K562 (cell line): ENCODE measurements around the gene HEPACAM. TPM values are rescaled to one million over a fixed set of nuclear protein-coding genes. Genes with fewer than 3 reads are reported as not detected.

ENCODE experiments used
- ATAC-seq: fragments of 200-7000 bp; cut with Tn5 transposase; 3 replicates; pipeline ENCODE4 v1.9.1; 2020; ENCODE audit warnings: moderate library complexity
- BruUV-seq: library from RNA; stranded (reverse); fragments of 400-500 nt; replicated peaks from 2 replicates; lab custom pipeline; 2021; lab: Mats Ljungman, UMichigan
- CTCF ChIA-PET: fragments of 300-600 bp; formaldehyde crosslinking; extraction: SDS; loops from one replicate; lab custom pipeline; 2021; ENCODE audit warnings: low intra/inter-chr PET ratio; lab: Yijun Ruan, JAX
- POLR2A ChIA-PET: fragments of 300-600, 350-650 bp; sonication (Branson Sonifier 250); formaldehyde crosslinking; extraction: SDS; loops from one replicate; lab custom pipeline; 2021; ENCODE audit warnings: antibody characterized with exemption, inconsistent platforms; lab: Yijun Ruan, JAX
- DNase-seq, 4 experiments: peaks; one replicate each; pipeline versions ENCODE4 v3.0.0 to v3.0.0-alpha.2; 2011 to 2018; ENCODE audit warnings: low spot score in 3 of 4, mixed read lengths in 3 of 4; ENCODE audit errors: extremely low read depth in 1 of 4
- FAIRE-seq: peaks from 2 replicates; lab custom pipeline; 2011; peaks lifted over from hg19 to GRCh38; lab: Jason Lieb, UNC
- H2AFZ ChIP-seq: 2 replicates; pipeline ENCODE4 v1.6.0; 2011; ENCODE audit warnings: low read depth, low read length, control low read depth, inconsistent platforms
- H3K27ac ChIP-seq: fragments of 200-600 bp; 3 replicates; pipeline ENCODE4 v1.8.0; 2011; ENCODE audit warnings: low read depth, mild to moderate bottlenecking, control low read depth, inconsistent platforms, low read length, moderate library complexity, mixed read lengths; ENCODE audit errors: extremely low read depth
- H3K27me3 ChIP-seq, 2 experiments: fragments of 300-600 bp in 1 of 2; 2 replicates in 1 of 2; 3 replicates in 1 of 2; pipeline versions ENCODE4 v1.6.0 to v1.8.0; 2011; ENCODE audit warnings: inconsistent platforms in 2 of 2, low read length in 2 of 2, mild to moderate bottlenecking in 1 of 2, mixed read lengths in 1 of 2, moderate library complexity in 1 of 2; ENCODE audit not compliant: control insufficient read depth in 2 of 2, insufficient read depth in 2 of 2
- H3K36me3 ChIP-seq: fragments of 300-600 bp; 3 replicates; pipeline ENCODE4 v1.8.0; 2011; ENCODE audit warnings: mild to moderate bottlenecking, low read length, inconsistent platforms; ENCODE audit not compliant: control insufficient read depth, insufficient read depth
- H3K4me1 ChIP-seq, 2 experiments: fragments of 200-600 bp in 1 of 2; replicated peaks in 1 of 2; 2 replicates in 1 of 2; 3 replicates in 1 of 2; pipeline versions ENCODE4 v1.5.1 to v1.8.0; 2011; ENCODE audit warnings: inconsistent platforms in 2 of 2, low read length in 2 of 2, mild to moderate bottlenecking in 1 of 2, mixed read lengths in 1 of 2, moderate library complexity in 1 of 2; ENCODE audit not compliant: control insufficient read depth in 2 of 2, insufficient read depth in 2 of 2
- H3K4me2 ChIP-seq: 2 replicates; pipeline ENCODE4 v1.6.1; 2011; ENCODE audit warnings: low read length, control low read depth, inconsistent platforms, mixed read lengths; ENCODE audit not compliant: insufficient read depth
- H3K4me3 ChIP-seq: fragments of 200-600 bp; sonication (generic), shearing (Covaris generic); 2 replicates; pipeline ENCODE4 v1.5.1; 2016; ENCODE audit warnings: control low read depth, inconsistent platforms
- H3K79me2 ChIP-seq: fragments of 200-600 bp; 3 replicates; pipeline ENCODE4 v1.8.0; 2011; ENCODE audit warnings: low read length, inconsistent platforms; ENCODE audit not compliant: control insufficient read depth, insufficient read depth
- H3K9ac ChIP-seq, 2 experiments: 2 replicates each; pipeline versions ENCODE4 v1.6.0 to v1.6.1; 2011; ENCODE audit warnings: low read depth in 2 of 2, low read length in 2 of 2, control low read depth in 1 of 2, inconsistent platforms in 1 of 2, mild to moderate bottlenecking in 1 of 2, mixed read lengths in 1 of 2; ENCODE audit not compliant: insufficient read depth in 1 of 2
- H3K9me1 ChIP-seq: one replicate; pipeline ENCODE4 v1.6.0; 2011; ENCODE audit warnings: inconsistent platforms, mild to moderate bottlenecking, low read length, moderate library complexity; ENCODE audit not compliant: control insufficient read depth, insufficient read depth
- H3K9me3 ChIP-seq: replicated peaks from 2 replicates; pipeline ENCODE4 v1.5.1; 2011; ENCODE audit warnings: low read depth, low read length, inconsistent platforms; ENCODE audit not compliant: control insufficient read depth, insufficient read depth
- H4K20me1 ChIP-seq: replicated peaks from 2 replicates; pipeline ENCODE4 v1.6.1; 2011; ENCODE audit warnings: low read length, inconsistent platforms, mixed read lengths; ENCODE audit not compliant: control insufficient read depth, insufficient read depth
- DNMT1 ChIP-seq: fragments of 450-650 bp; IDR thresholded peaks from 2 replicates; pipeline ENCODE4 v1.6.1; 2016; ENCODE audit warnings: antibody characterized with exemption, mild to moderate bottlenecking
- GATA2 ChIP-seq: sonication (generic); formaldehyde crosslinking; IDR thresholded peaks from 2 replicates; pipeline ENCODE4 v1.4.0; 2020; ENCODE audit warnings: mild to moderate bottlenecking, missing genetic modification reagents
- ILF3 ChIP-seq: fragments of 450-650 bp; IDR thresholded peaks from 2 replicates; pipeline ENCODE4 v1.6.1; 2018; ENCODE audit warnings: antibody characterized with exemption, mild to moderate bottlenecking, moderate library complexity, borderline replicate concordance
- KDM1A ChIP-seq, 2 experiments: fragments of 450-650 bp; IDR thresholded peaks; 2 replicates each; pipeline ENCODE4 v1.6.1; 2016; ENCODE audit warnings: mild to moderate bottlenecking in 2 of 2
- KDM4B ChIP-seq, 2 experiments: fragments of 450-650 bp in 1 of 2; sonication (generic) in 1 of 2; IDR thresholded peaks; 2 replicates each; pipeline ENCODE4 v1.6.1; 2016 to 2017; ENCODE audit warnings: borderline replicate concordance in 2 of 2, antibody characterized with exemption in 1 of 2, low read depth in 1 of 2, mild to moderate bottlenecking in 1 of 2
- L3MBTL2 ChIP-seq: fragments of 450-650 bp; IDR thresholded peaks from 2 replicates; pipeline ENCODE4 v1.6.1; 2016; ENCODE audit warnings: mild to moderate bottlenecking, moderate library complexity
- MTA3 ChIP-seq: fragments of 450-650 bp; formaldehyde crosslinking; IDR thresholded peaks from 2 replicates; pipeline ENCODE4 v1.6.1; 2017; ENCODE audit warnings: mild to moderate bottlenecking, borderline replicate concordance
- NONO ChIP-seq, 2 experiments: fragments of 200-400 bp in 1 of 2; fragments of 450-650 bp in 1 of 2; formaldehyde crosslinking in 1 of 2; IDR thresholded peaks; 2 replicates each; pipeline ENCODE4 v1.6.1; 2017; ENCODE audit warnings: low read depth in 2 of 2, mild to moderate bottlenecking in 2 of 2, moderate library complexity in 2 of 2, low read length in 1 of 2
- SMARCC2 ChIP-seq: fragments of 450-650 bp; IDR thresholded peaks from 2 replicates; pipeline ENCODE4 v1.6.1; 2017; ENCODE audit warnings: antibody characterized with exemption, moderate library complexity, mild to moderate bottlenecking, low read depth
- SRSF9 ChIP-seq: fragments of 200-400 bp; formaldehyde crosslinking; IDR thresholded peaks from 2 replicates; pipeline ENCODE4 v1.6.1; 2017; ENCODE audit warnings: low read depth, low read length, borderline replicate concordance
- STAG1 ChIP-seq: sonication (generic); formaldehyde crosslinking; IDR thresholded peaks from 2 replicates; pipeline ENCODE4 v1.5.0; 2020; ENCODE audit warnings: missing genetic modification reagents, borderline replicate concordance
- ZFP1 ChIP-seq: fragments of 450-650 bp; formaldehyde crosslinking; IDR thresholded peaks from 2 replicates; pipeline ENCODE4 v1.4.0; 2020; ENCODE audit warnings: mild to moderate bottlenecking, mixed read lengths
- ZNF512 ChIP-seq: IDR thresholded peaks from 2 replicates; pipeline ENCODE4 v1.6.1; 2016; ENCODE audit warnings: missing genetic modification characterization, missing compliant biosample characterization
- ZNF766 ChIP-seq: fragments of 200-800 bp; sonication (Bioruptor generic); conservative IDR thresholded peaks from 2 replicates; pipeline ENCODE4 v1.6.1; 2016; ENCODE audit warnings: missing genetic modification characterization, missing compliant biosample characterization
- ZNF785 ChIP-seq: fragments of 250-450 bp; sonication (Bioruptor Pico); IDR thresholded peaks from 2 replicates; pipeline ENCODE4 v1.4.0; 2020; ENCODE audit warnings: mild to moderate bottlenecking
- ZSCAN32 ChIP-seq: fragments of 450-650 bp; formaldehyde crosslinking; IDR thresholded peaks from 2 replicates; pipeline ENCODE4 v1.4.0; 2020; ENCODE audit warnings: mild to moderate bottlenecking, moderate library complexity
- WGBS: fragments of 100-300 bp; shearing (Covaris generic); methylation state at CpG from one replicate; pipeline ENCODE4 v1.1.6; 2016; ENCODE audit warnings: low coverage, mixed read lengths; ENCODE audit not compliant: insufficient coverage; ENCODE audit errors: missing lambda C conversion rate; 5-methylcytosine and 5-hydroxymethylcytosine counted together
- in situ Hi-C: fragments of 300-500 bp; cut with MboI; formaldehyde crosslinking; loops from 4 replicates; pipeline ENCODE4 v1.15.0; 2018; ENCODE audit warnings: inconsistent platforms, mixed read lengths
- intact Hi-C: fragments of 100-400 bp; cut with micrococcal nuclease; formaldehyde crosslinking; loops from 2 replicates; pipeline ENCODE4 v1.14.2; 2022
- polyA plus RNA-seq, 8 experiments: library from polyadenylated mRNA; depleted of rRNA in 4 of 8; stranded (reverse) in 5 of 8; unstranded in 3 of 8; fragments of >200 nt; fragmentation: Nextera tagmentation in 2 of 8; fragmentation: Illumina TruSeq in 1 of 8; extraction: Ambion mirVana in 2 of 8; extraction: Trizol in 1 of 8; gene quantifications; 2 replicates each; pipeline versions ENCODE4 v1.2.1 to v1.2.3, GENCODE V29; 2011 to 2014; ENCODE audit warnings: inconsistent platforms in 1 of 8, missing spikeins in 1 of 8
- total RNA-seq, 7 experiments: library from RNA; depleted of rRNA in 6 of 7; stranded (reverse); fragments of >200 nt in 6 of 7; fragmentation: Illumina TruSeq in 2 of 7; extraction: Trizol in 2 of 7; gene quantifications; 2 replicates each; pipeline versions ENCODE4 v1.2.1 to v1.2.3, GENCODE V29; 2011 to 2021; ENCODE audit warnings: low replicate concordance in 1 of 7

Gene HEPACAM
- total and polyA plus RNA-seq, 9 of the 15 experiments (the other 6 are each of a cell fraction or from before 2014, with no cell fraction given) = not detected

DNA sequence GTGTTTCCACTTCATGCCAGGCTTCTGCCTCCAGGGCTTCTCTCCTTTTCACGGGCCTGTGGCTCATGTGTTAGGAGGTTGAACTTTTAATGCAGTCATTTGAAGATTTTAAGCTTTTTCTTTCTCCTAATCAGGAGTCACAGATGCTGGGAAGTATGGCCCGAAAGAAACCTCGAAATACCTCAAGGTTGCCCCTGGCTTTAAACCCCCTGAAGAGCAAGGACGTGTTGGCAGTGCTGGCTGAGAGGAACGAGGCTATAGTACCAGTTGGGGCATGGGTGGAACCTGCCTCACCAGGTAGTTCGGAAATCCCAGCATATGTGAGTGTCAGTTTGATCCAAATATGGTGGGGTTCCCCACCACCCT lies 18.7 kb upstream of the HEPACAM start:
- Histone ChIP-seq H3K9me3 (no peaks in the 10 kb centered on the region), H3K4me2 (peak overlapping the region; percentile 77), H3K9me1 (no peaks in the 10 kb centered on the region)
- TF ChIP-seq ZNF785 (CRISPR knock-in tag) = no peak
- TF ChIP-seq ZSCAN32 (CRISPR knock-in tag) = no peak
- no peak for TF ChIP-seq NONO (IDR thresholded peaks at IDR 0.05; ENCODE audit: low read depth in 2 of 2, low read length in 1 of 2)
- TF ChIP-seq ZNF766 (CRISPR knock-in tag) = peak; percentile 83
- no peak for TF ChIP-seq KDM4B (IDR thresholded peaks at IDR 0.05; ENCODE audit: borderline replicate concordance in 2 of 2, low read depth in 1 of 2)
- TF ChIP-seq SRSF9 = no peak
- no peak for TF ChIP-seq MTA3
- 0 out of 2 replicates have a peak, but pooled peaks have one; percentile 29 for TF ChIP-seq SMARCC2
- 0 out of 2 replicates have a peak, but pooled peaks have one; percentile 32 for TF ChIP-seq DNMT1
- peak; percentile 30; the same call in 1 of the 2 replicates for TF ChIP-seq ZNF512 (tag)
- TF ChIP-seq ILF3 = no peak
- no peak for TF ChIP-seq ZFP1 (CRISPR knock-in tag)
- no peak for TF ChIP-seq KDM1A (IDR thresholded peaks at IDR 0.05)
- TF ChIP-seq L3MBTL2 = peak; percentile 11; the same call in 1 of the 2 replicates
- TF ChIP-seq GATA2 (CRISPR knock-in tag) = no peak
- no peak for TF ChIP-seq STAG1 (CRISPR knock-in tag)
- TF ChIP-seq, all 486 proteins: peak for 5
- Histone ChIP-seq H3K36me3 (peaks cover under 1% of the 10 kb centered on the region; the same call in 2 of the 3 replicates), H3K27ac (peak overlapping the region; percentile 81), H3K4me1 (peaks cover 5 to 7% of the 10 kb centered on the region in 2 experiments; a peak in 3 of 5 replicates), H2AFZ (peak overlapping the region; percentile 93), H4K20me1 (no peaks in the 10 kb centered on the region), H3K27me3 (peaks cover 0 to 1% of the 10 kb centered on the region in 2 experiments; a peak in 1 of 5 replicates), H3K4me3 (peak overlapping the region; percentile 47), H3K79me2 (no peaks in the 10 kb centered on the region), H3K9ac (peak overlapping the region; percentile 73 to 93; a peak in 3 of 4 replicates)
- DNase-seq (no peak), ATAC-seq (no peak; the same call in 2 of the 3 replicates), FAIRE-seq (peak; percentile 70)
- WGBS = 24% methylated on average over 6 of the region's 6 CpGs
- ChIA-PET POLR2A (interaction anchor here (1.1 to 1.3 kb wide), 2 partner anchors 28 to 190 kb away, joined by 3 read pairs; no protein-coding TSS in a partner anchor), CTCF (no interaction called here)
- intact Hi-C loops (no loop called here), in situ Hi-C loops (loop anchor here (25.0 kb wide), 2 partner anchors 383 to 933 kb away; partner anchors contain the start of gene HYLS1)
- TSS peak; percentile 84 for BruUV-seq
